ENCODE results near the gene LINGO4.

- TF ChIP-seq POLR2AphosphoS5 (IDR thresholded peaks at IDR 0.05; ENCODE audit: low read depth, low read length) (no peak), POLR2A (IDR thresholded peaks at IDR 0.05; ENCODE audit: low read depth, low read length) (no peak), TAF1 (IDR thresholded peaks at IDR 0.05; ENCODE audit: borderline replicate concordance, low read depth, low read length) (no peak)
These were observed 26.0 kb upstream of the LINGO4 start for GRCh38 chr1:151831256-151831591.
